ENCODE measurements around the gene CBY3.
"Not testable (repeated sequence)": the region's sequence is repeated elsewhere in the genome, so short reads cannot be mapped to it uniquely, and the experiment has no call there.

CBY3 gene

DNA sequence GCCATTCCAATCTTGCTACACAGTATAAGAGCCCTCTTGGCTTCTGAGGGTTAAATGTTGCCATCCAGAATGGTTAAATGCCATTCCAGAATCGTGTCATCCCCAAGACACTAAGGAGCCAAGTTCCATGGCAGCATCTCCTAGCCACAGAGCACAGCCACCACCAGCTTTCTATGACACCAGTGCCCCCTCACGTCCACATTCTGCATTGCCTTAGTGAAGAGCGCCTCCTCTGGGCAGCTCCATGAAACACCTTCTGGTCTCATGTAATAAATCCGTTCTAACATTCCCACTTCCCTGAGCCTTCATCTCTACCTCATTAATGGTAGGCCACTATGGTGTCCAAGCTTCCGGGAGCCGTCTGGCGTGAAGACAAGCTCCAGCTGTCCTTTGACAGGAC is 12.4 kb downstream of the CBY3 start:
- peak; percentile 71 to 79 (median 78) for DNase-seq

DNA sequence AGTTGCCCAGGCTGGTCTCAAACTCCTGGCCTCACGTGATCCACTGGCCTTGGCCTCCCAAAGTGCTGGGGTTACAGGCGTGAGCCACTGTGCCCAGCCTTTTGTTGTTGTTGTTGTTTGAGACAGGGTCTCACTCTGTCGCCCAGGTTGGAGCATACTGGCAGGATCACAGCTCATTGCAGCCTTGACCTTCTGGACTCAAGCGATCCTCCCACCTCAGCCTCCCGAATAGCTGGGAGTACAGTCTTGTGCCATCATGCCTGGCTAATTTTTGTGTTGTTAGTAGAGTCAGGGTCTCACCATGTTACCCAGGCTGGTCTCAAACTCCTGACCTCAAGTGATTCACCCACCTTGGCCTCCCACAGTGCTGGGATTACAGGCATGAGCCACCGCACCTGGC is 19.2 kb downstream of the CBY3 start:
- DNase-seq = not testable (repeated sequence)

DNA sequence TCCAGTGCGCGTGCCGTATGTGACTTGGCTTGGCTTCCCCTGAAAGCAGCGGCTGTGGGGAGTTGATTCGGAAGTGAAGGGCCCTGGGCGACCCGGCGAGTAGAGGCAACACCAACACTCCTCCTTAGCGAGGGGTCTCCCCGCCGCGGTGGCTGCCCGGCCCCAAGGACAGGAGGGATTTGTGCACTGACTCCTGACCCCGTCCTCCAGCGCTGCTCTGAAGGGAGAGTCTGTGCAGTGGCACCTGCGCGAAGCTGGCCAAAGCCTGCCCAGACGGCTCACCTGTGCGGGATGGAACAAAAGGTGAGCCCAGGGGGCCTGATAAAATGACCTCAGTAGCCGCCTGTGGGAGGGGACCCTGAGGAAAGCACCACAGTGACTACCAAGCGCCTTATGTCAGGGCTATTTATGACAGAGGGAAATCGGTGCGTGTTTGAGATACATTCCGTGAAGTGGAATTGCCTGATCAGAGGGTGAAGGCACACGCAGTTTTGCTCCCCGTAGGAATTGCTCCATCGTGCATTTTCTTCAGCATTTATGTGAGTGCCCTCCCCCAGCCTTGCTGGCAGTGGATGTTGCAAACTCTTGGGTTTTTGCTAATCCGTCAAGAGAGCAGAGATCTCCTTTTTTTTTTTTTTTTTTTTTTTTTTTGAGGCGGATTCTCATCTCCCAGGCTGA is 22.5 kb downstream of the CBY3 start:
- peak; percentile 67 to 75 (median 70) for DNase-seq

DNA sequence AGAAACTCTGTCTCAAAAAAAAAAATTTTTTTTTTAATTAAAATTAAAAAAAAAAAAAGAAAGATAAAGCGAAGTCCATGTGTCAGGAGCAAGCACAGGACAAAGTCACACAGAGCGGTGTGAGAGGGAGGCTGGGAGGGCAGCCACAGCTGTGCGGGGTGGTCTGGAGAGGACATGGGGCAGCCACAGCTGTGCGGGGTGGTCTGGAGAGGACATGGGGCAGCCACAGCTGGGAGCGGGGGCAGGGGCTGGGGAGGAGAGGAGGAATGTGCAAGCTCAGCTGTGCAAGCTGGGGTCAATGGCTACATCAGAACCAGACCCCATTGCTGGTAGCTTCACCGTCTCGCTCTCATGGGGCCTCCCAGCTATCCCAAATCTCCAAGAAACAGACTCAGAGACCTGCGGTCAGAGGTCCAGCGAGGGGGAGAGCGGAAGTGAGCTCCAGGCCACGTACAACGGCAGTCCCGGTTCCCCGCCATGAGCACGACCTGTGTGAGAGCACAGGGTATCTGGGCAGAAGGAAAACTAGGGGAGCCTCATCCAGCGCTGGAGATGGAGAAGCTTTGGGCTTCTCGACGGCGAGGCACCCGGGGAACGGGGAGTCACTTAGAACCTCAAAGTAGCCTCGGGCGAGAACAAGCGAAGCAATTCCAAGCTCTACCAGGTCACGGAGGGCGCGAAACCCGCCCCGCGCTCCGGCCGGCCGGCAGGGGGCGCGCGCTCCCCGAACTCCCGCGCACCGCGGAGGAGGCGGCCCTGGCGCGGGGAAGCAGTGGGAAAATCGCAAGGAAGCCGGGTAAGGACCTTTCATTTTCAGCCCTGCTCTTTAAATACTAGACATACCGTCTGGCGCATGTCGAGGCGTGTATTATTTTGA is 23.3 kb downstream of the CBY3 start:
- DNase-seq = not testable (repeated sequence)

DNA sequence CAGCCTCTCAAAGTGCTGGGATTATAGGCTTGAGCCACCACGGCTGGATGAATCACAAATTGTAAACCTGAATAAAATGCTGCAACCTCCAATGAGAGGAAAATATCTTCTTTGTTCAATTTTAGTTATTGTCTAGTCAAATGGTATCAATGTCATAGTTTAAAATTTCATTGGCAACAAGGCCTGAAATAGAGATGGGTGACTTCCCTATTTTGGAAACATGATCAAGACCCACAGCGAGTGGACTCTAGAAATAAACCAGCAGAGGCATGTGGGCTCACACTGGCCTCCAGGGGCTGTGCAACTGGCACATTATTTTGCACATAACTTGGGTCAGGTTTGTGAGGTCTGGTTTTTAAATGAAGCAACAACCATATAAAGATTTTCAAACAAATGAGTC is 27.7 kb downstream of the CBY3 start:
- peak in 2 of 3 donors; percentile 13 to 29 for DNase-seq

DNA sequence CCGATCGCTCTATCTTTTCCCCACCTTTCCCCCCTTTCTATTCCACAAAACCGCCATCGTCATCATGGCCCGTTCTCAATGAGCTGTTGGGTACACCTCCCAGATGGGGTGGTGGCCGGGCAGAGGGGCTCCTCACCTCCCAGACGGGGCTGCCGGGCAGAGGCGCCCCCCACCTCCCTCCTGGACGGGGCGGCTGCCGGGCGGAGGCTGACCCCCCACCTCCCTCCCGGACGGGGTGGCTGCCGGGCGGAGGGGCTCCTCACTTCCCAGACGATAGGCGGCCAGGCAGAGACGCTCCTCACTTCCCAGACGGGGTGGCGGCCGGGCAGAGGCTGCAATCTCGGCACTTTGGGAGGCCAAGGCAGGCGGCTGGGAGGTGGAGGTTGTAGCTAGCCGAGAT is 30.6 kb downstream of the CBY3 start:
- not testable (repeated sequence) for DNase-seq

DNA sequence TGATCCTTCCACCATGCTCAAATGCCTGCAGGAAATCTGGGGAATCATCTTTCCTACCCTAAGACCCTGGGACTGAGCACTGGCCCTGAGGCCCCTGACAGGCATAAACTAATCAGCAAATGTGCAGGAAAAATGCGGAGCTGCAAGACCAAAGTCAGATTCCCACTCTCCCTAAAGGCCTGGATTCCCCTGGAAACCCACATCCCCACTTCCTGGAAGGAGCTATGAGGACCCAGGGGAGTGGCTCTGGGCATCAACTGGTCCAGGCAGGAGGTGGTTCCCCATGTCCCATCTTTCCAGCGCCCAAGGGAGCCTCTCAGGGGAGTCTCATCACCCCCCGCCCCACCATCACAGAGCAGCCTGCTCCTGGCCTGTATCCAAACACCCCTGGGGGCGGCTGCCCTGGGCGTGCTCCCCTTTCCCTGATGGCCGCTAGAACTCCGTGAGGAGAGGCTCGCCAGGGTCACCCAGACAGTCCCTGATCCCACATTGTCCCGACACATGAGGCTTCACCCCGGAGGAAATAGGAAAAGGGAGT is 31.6 kb downstream of the CBY3 start:
- DNase-seq = not testable (repeated sequence)

DNA sequence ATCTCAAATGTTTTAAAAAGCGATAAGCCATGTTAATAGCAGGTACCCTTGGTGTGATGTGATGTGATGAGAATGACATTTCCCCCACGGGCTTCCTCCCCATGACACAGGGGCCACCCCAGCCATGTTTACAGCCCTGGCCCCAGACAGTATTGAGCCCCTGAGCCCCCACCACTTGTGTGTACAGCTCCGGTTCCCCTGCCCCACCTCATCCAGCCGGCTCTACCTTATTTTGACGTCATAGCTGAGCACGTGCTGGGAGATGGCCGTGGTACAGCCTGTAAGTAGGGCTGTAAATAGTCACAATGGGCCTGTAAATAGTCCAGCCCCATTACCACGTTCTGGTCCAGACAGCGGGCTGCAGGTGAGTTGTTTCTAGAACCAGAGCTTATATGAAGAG is 32.4 kb downstream of the CBY3 start:
- DNase-seq = no peak

DNA sequence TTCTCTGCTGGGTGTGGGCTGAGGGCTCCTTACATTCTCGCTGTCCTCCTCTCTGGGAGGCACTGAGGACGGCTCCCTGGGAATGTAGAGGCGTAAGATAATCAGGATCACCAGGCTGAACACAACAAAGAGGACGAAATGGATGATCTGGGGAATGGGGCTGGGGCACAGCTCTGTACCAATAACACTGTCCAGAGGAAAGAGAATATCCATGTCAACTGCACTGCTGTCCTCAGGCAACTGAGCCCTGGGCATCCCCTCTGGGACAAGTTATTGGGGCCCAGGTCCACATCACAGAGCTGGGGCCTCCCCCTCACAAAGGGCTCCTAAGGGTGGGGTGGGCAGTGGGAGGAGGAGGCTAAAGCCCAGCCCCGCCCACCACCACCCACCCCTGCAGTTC is 36.1 kb downstream of the CBY3 start:
- not testable (repeated sequence) for DNase-seq

DNA sequence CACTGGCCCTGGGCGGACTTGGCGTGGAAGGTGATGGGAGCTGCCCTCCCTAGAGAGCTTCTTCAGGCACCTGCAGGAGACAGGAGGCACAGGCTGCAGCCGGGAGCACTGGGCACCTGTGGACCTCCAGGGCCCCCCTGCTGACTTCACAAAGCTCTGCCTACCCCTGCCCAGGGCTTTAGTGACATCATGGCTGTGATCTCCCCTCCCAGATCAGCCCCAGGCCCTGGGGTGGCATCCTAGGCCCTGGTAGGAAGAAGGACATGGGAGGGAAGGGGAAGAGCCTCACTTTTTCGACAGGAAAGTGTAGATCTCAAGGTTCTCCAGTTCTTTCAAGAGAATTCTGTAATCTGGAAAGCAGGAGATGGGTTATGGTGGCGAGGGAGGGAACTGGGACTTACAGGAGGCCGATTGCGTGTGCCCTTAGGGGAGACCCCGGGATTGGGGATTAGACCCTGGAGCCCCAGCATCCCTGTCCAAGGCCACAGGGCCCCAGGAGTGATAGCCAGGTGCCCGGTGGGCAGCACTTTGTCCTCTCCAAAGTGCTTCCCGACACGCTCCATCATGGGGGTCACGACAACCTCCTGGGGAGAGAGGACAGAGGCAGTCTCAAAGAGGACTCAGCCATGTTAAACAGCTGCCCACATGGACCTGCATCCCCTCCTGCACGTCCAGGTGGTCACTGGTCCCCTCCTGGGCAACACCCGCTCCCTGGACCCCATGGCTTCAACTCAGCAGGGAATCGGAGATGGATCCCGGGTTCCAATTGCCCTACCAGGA is 37.5 kb downstream of the CBY3 start:
- DNase-seq = not testable (repeated sequence)

DNA sequence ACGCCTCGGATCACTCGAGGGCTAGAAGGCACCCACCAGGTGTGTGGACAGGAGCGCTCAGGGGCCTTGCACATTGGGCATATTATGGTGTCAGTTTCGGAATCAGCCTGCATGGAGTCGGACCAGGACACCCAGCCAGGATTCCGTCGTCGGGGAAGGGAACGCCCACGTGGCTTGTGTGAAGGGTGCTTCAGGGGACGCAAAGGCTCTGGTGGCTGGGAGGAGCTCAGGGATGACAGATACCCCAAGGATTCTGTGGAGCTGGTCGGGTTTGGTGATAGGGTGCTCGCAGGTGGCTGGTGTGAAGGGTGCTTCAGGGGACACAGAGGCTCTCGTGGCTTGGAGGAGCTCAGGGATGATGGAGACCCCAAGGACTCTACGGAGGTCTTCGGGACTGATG is 38.2 kb downstream of the CBY3 start:
- not testable (repeated sequence) for DNase-seq

DNA sequence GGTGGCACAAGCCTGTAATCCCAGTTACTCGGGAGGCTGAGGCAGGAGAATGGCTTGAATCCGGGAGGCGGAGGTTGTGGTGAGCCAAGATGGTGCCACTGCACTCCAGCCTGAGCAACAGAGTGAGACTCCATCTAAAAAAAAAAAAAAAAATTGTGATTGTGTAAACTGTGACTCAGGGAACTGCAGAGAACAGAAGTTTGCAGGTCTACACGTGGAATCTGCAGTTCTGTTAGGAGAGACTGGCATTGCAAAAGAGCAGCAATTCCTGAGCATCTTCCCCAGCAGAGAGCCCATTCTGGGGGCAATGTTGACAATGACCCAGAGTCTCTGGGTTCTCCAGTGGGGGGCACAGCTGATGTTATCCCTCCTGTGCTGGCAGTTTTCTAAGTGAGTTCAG is 39.1 kb downstream of the CBY3 start:
- DNase-seq = not testable (repeated sequence)

DNA sequence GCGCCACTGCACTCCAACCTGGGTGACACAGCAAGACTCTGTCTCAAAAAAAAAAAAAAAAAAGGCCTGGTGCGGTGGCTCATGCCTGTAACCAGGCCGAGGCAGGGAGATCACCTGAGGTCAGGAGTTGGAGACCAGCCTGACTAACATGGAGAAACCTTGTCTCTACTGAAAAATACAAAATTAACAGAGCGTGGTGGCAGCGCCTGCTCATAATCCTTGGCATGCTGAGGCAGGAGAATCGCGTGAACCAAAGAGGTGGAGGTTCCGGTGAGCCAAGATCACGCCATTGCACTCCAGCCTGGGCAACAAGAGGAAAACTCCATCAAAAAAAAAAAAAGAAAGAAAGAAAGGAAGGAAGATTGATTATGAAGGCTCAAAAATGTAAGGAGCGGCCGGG is 41.5 kb downstream of the CBY3 start:
- not testable (repeated sequence) for DNase-seq

DNA sequence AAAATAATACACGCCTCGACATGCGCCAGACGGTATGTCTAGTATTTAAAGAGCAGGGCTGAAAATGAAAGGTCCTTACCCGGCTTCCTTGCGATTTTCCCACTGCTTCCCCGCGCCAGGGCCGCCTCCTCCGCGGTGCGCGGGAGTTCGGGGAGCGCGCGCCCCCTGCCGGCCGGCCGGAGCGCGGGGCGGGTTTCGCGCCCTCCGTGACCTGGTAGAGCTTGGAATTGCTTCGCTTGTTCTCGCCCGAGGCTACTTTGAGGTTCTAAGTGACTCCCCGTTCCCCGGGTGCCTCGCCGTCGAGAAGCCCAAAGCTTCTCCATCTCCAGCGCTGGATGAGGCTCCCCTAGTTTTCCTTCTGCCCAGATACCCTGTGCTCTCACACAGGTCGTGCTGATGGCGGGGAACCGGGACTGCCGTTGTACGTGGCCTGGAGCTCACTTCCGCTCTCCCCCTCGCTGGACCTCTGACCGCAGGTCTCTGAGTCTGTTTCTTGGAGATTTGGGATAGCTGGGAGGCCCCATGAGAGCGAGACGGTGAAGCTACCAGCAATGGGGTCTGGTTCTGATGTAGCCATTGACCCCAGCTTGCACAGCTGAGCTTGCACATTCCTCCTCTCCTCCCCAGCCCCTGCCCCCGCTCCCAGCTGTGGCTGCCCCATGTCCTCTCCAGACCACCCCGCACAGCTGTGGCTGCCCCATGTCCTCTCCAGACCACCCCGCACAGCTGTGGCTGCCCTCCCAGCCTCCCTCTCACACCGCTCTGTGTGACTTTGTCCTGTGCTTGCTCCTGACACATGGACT is 46.3 kb downstream of the CBY3 start:
- not testable (repeated sequence) for DNase-seq

DNA sequence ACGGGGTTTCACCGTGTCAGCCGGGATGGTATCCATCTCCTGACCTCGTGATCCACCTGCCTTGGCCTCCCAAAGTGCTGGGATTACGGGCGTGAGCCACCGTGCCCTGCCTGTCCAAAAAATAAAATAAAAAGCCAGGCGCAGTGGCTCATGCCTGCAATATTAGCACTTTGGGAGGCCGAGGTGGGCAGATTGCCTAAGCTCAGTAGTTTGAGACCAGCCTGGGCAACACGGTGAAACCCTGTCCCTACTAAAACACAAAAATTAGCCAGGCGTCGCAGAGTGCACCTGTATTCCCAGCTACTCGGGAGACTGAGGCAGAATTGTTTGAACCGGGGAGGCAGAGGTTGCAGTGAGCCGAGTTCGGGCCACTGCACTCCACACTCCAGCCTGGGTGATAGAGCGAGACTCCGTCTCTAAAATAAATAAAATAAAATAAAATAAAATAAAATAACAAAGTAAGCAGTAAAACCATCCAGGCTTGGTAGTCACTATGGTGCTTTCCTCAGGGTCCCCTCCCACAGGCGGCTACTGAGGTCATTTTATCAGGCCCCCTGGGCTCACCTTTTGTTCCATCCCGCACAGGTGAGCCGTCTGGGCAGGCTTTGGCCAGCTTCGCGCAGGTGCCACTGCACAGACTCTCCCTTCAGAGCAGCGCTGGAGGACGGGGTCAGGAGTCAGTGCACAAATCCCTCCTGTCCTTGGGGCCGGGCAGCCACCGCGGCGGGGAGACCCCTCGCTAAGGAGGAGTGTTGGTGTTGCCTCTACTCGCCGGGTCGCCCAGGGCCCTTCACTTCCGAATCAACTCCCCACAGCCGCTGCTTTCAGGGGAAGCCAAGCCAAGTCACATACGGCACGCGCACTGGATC is 47.1 kb downstream of the CBY3 start:
- not testable (repeated sequence) for DNase-seq

Measured in suppressor macrophage treated with lipopolysaccharide for 1 hour (primary cell).